PC-3 (cell line): Measurements from ENCODE around the gene DLK1. TPM values are rescaled to one million over a fixed set of nuclear protein-coding genes. Genes with fewer than 3 reads are reported as not detected.
A peak's percentile ranks its signal among the peaks of the same experiment; 100 is the strongest.

ENCODE experiments used
- ATAC-seq: fragments of 200-7000 bp; cut with Tn5 transposase; 2 replicates; pipeline ENCODE4 v1.9.1; 2020; ENCODE audit warnings: mild to moderate bottlenecking, moderate library complexity
- BruUV-seq: library from RNA; stranded (reverse); fragments of 400-500 nt; replicated peaks from 2 replicates; lab custom pipeline; 2021; lab: Mats Ljungman, UMichigan
- CTCF ChIA-PET: fragments of 300-600 bp; sonication (Branson Sonifier 250); formaldehyde crosslinking; loops from one replicate; lab custom pipeline; 2022; ENCODE audit warnings: antibody characterized with exemption; lab: Charles Lee
- POLR2A ChIA-PET: fragments of 300-600 bp; sonication (Branson Sonifier 250); formaldehyde crosslinking; loops from one replicate; lab custom pipeline; 2022; ENCODE audit warnings: antibody characterized with exemption; ENCODE audit not compliant: unreplicated experiment; lab: Charles Lee
- DNase-seq: peaks from one replicate; pipeline ENCODE4 v3.0.0-alpha.2; 2015
- H2AFZ ChIP-seq: fragments of 300-600 bp; sonication (generic); 2 replicates; pipeline ENCODE4 v1.6.0; 2016; ENCODE audit warnings: antibody characterized with exemption, low read length
- H3F3A ChIP-seq: fragments of 300-600 bp; sonication (generic); one replicate; pipeline ENCODE4 v1.6.0; 2017; ENCODE audit warnings: antibody characterized with exemption, low read length, control low read depth, mild to moderate bottlenecking; ENCODE audit not compliant: unreplicated experiment
- H3K27ac ChIP-seq: fragments of 300-600 bp; sonication (generic); 2 replicates; pipeline ENCODE4 v1.5.1; 2016; ENCODE audit warnings: mild to moderate bottlenecking, low read length
- H3K27me3 ChIP-seq: fragments of 300-600 bp; sonication (generic); 2 replicates; pipeline ENCODE4 v1.6.1; 2016; ENCODE audit warnings: low read length, mixed read lengths
- H3K36me3 ChIP-seq: fragments of 300-600 bp; sonication (generic); 2 replicates; pipeline ENCODE4 v1.6.1; 2016; ENCODE audit warnings: low read depth, mixed run types, low read length, mixed read lengths
- H3K4me1 ChIP-seq: fragments of 300-600 bp; sonication (generic); 2 replicates; pipeline ENCODE4 v1.5.1; 2016; ENCODE audit warnings: low read length; ENCODE audit not compliant: insufficient read depth
- H3K4me2 ChIP-seq: fragments of 300-600 bp; sonication (generic); 2 replicates; pipeline ENCODE4 v1.6.0; 2016; ENCODE audit warnings: low read length
- H3K4me3 ChIP-seq: fragments of 300-600 bp; sonication (generic); 2 replicates; pipeline ENCODE4 v1.5.1; 2016; ENCODE audit warnings: mild to moderate bottlenecking, low read length, mixed read lengths
- H3K79me2 ChIP-seq: fragments of 300-600 bp; sonication (generic); 2 replicates; pipeline ENCODE4 v1.6.1; 2017; ENCODE audit warnings: low read length, mixed read lengths
- H3K9ac ChIP-seq: fragments of 300-600 bp; sonication (generic); 2 replicates; pipeline ENCODE4 v1.6.0; 2016; ENCODE audit warnings: mild to moderate bottlenecking, low read length
- H3K9me2 ChIP-seq: fragments of 300-600 bp; sonication (generic); replicated peaks from 2 replicates; pipeline ENCODE4 v1.6.1; 2016; ENCODE audit warnings: mixed run types, low read length, mixed read lengths
- H3K9me3 ChIP-seq: fragments of 300-600 bp; sonication (generic); 2 replicates; pipeline ENCODE4 v1.6.1; 2016; ENCODE audit warnings: low read length, mixed read lengths
- H4K20me1 ChIP-seq: fragments of 300-600 bp; sonication (generic); 2 replicates; pipeline ENCODE4 v1.6.1; 2016; ENCODE audit warnings: low read length, mixed read lengths
- EZH2 ChIP-seq: fragments of 300-600 bp; sonication (generic); IDR thresholded peaks from one replicate; pipeline ENCODE4 v1.6.1; 2017; ENCODE audit warnings: antibody characterized with exemption, mild to moderate bottlenecking, low read length; ENCODE audit not compliant: unreplicated experiment
- EZH2phosphoT487 ChIP-seq: fragments of 300-600 bp; sonication (generic); IDR thresholded peaks from 2 replicates; pipeline ENCODE4 v1.6.1; 2018; ENCODE audit warnings: mild to moderate bottlenecking, antibody characterized with exemption, low read length, borderline replicate concordance
- intact Hi-C: fragments of 100-400 bp; cut with micrococcal nuclease; formaldehyde crosslinking; loops from 2 replicates; pipeline ENCODE4 v1.9.0; 2023
- total RNA-seq: library from RNA; depleted of rRNA; stranded (reverse); fragments of >200 nt; gene quantifications from 2 replicates; pipeline ENCODE4 v1.2.3, GENCODE V29; 2014
- TF ChIP-seq, protein P1 (sequence below): fragments of 300-600 bp; sonication (generic); conservative IDR thresholded peaks from 2 replicates; pipeline ENCODE4 v1.5.1; 2017; ENCODE audit warnings: antibody characterized with exemption, low read depth, mild to moderate bottlenecking, low read length

The DLK1 gene
- total RNA-seq, 1 experiment from 2014 or later, result not detected

DNA sequence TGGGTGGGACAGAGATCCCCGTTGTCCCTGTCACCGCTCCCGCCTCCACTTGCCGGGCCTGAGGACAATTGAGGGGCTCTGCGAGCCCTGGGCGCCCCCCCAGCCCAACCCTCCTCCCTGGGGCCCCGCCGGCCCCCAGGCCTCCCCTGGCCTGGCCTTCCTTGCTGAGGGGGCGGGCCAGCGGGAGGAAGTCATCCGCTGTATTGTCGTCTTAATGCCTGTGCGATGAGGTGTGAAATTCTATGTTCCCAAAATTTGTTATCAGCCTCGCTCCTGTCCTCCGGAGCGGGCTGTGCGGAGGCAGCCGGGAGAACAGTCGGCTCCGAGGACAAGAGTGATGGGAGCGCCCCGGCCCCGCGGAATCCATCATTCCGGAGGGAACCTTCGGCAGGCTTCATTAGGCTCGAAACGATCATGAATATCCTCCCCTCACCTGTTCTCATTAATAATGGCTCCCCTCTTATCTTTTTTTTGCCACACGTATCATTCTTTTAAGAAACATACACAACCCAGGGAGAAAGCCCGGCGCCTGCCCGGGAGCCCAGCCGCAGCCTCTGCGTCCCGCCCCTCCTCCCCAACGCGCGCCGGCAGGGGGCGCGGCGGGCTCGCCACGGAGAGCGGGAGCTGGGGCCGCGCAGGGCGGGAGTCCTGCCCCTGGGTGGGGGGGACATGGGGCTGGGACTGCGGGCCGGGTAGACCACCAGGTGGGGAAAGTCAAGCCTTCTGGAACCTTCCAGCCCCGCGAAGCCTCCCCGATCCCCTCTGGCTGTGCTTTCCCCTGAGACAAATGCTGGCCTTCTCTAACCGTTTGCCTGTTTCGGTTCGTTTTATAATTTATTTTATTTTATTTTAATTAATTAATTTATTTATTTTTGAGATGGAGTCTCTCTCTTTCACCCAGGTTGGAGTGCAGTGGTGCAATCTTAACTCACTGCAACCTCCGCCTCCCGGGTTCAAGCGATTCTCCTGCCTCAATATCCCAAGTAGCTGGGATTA lies 17.1 kb upstream of the DLK1 start:
- ChIA-PET CTCF (interaction anchor here (0.6 kb wide), 2 partner anchors 18 to 270 kb away, joined by 3 to 4 read pairs; no protein-coding TSS in a partner anchor), POLR2A (interaction anchor here (0.6 kb wide), 1 partner anchor 14 kb away, joined by 3 read pairs; no protein-coding TSS in a partner anchor)
- H3K27ac ChIP-seq, result no peak overlapping the region
- H3F3A ChIP-seq, result no peaks in the 10 kb centered on the region
- TF ChIP-seq EZH2phosphoT487 (no peak), EZH2 (no peak)
- TF ChIP-seq, protein P1, sequence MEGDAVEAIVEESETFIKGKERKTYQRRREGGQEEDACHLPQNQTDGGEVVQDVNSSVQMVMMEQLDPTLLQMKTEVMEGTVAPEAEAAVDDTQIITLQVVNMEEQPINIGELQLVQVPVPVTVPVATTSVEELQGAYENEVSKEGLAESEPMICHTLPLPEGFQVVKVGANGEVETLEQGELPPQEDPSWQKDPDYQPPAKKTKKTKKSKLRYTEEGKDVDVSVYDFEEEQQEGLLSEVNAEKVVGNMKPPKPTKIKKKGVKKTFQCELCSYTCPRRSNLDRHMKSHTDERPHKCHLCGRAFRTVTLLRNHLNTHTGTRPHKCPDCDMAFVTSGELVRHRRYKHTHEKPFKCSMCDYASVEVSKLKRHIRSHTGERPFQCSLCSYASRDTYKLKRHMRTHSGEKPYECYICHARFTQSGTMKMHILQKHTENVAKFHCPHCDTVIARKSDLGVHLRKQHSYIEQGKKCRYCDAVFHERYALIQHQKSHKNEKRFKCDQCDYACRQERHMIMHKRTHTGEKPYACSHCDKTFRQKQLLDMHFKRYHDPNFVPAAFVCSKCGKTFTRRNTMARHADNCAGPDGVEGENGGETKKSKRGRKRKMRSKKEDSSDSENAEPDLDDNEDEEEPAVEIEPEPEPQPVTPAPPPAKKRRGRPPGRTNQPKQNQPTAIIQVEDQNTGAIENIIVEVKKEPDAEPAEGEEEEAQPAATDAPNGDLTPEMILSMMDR, result peak; percentile 63
- no TSS peak for BruUV-seq
- peaks cover 16% of the 10 kb centered on the region for H3K4me1 ChIP-seq
- no peaks in the 10 kb centered on the region for H3K27me3 ChIP-seq
- H3K9me3 ChIP-seq, result no peaks in the 10 kb centered on the region
- ATAC-seq, result peak; percentile 44
- H3K9ac ChIP-seq, result no peak overlapping the region
- no peaks in the 10 kb centered on the region for H3K9me2 ChIP-seq
- intact Hi-C loops, result no loop called here
- H4K20me1 ChIP-seq, result no peaks in the 10 kb centered on the region
- no peaks in the 10 kb centered on the region for H3K79me2 ChIP-seq
- no peak overlapping the region for H3K4me2 ChIP-seq
- H2AFZ ChIP-seq, result peak overlapping the region; percentile 74
- no peaks in the 10 kb centered on the region for H3K36me3 ChIP-seq
- no peak overlapping the region for H3K4me3 ChIP-seq
- DNase-seq, result peak; percentile 43

- H3K4me1 ChIP-seq, result peaks cover 16% of the 10 kb centered on the region
- no peaks in the 10 kb centered on the region for H3K27me3 ChIP-seq
- H3K9me3 ChIP-seq, result no peaks in the 10 kb centered on the region
- no TSS peak for BruUV-seq
- H3K79me2 ChIP-seq, result no peaks in the 10 kb centered on the region
- no peaks in the 10 kb centered on the region for H3K9me2 ChIP-seq
- TF ChIP-seq EZH2, result no peak
- no peak for TF ChIP-seq EZH2phosphoT487
- TF ChIP-seq, protein P1, result no peak
- H3K4me3 ChIP-seq, result no peak overlapping the region
- CTCF ChIA-PET, result no interaction called here
- H3K9ac ChIP-seq, result no peak overlapping the region
- H2AFZ ChIP-seq, result no peak overlapping the region
- DNase-seq, result no peak
- no peak for ATAC-seq
- no peaks in the 10 kb centered on the region for H3K36me3 ChIP-seq
- H3K27ac ChIP-seq, result no peak overlapping the region
- POLR2A ChIA-PET, result interaction anchor here (0.6 kb wide), 1 partner anchor 13 kb away, joined by 3 read pairs; no protein-coding TSS in a partner anchor
- no peak overlapping the region for H3K4me2 ChIP-seq
- H3F3A ChIP-seq, result no peaks in the 10 kb centered on the region
- intact Hi-C loops, result no loop called here
- H4K20me1 ChIP-seq, result no peaks in the 10 kb centered on the region
Observed at GRCh38 chr14:100710391-100710790, 16.3 kb upstream of the DLK1 start.
